GM21360 (cell line): ENCODE data around the gene GPR153.

ENCODE experiments used
- ATAC-seq: cut with Tn5 transposase; IDR thresholded peaks from one replicate; pipeline ENCODE4 v1.9.1; 2021; ENCODE audit warnings: mild to moderate bottlenecking, moderate library complexity; ENCODE audit not compliant: unreplicated experiment

GPR153 gene

DNA sequence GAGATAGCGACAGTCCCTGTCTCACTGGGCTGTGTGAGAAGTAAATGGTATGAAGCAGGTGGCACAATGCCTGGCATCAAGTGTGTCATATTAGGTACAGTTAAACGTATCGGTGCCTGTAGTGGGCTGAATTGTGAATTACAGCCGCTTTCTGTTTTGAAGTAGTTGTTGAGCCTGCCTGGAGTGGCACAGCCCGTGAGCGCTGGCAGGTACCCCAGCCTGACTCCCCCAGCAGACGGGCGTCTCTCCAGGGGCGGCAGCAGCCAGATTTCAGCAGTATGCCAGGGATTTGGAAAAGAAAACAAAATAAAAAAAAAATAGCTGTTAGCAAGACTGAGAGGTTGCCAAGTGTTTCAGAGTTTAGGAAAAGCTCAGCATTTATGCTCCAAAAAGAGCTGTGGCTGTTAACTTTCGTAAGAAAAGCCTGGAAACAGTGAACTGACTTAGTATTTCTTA, 26.6 kb upstream of the GPR153 start:
- ATAC-seq, result no peak

- ATAC-seq, result no peak
Observed at GRCh38 chr1:6287029-6287428, 26.1 kb upstream of the GPR153 start.

GRCh38 chr1:6286266-6286665, 25.4 kb upstream of the GPR153 start:
- no peak for ATAC-seq

DNA sequence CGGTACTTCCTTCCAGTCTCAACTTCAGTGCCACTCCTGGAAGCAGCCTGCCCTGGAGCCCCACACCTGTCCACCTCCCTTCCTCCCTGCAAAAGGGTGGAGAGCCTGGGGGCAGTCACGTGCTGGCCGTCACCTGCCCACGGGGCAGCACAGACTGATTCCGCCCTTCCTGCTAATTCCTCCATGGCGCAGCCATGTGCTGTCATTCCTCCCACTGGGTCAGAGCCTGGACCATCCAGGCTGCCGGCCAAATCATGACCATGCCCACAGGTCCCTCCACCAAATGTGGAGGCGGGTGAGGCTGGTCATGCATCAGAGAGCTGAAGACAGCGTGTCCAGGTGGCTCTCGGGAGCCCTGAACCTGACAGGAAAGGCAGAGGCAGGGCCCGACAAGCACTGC, 24.4 kb upstream of the GPR153 start:
- no peak for ATAC-seq

DNA sequence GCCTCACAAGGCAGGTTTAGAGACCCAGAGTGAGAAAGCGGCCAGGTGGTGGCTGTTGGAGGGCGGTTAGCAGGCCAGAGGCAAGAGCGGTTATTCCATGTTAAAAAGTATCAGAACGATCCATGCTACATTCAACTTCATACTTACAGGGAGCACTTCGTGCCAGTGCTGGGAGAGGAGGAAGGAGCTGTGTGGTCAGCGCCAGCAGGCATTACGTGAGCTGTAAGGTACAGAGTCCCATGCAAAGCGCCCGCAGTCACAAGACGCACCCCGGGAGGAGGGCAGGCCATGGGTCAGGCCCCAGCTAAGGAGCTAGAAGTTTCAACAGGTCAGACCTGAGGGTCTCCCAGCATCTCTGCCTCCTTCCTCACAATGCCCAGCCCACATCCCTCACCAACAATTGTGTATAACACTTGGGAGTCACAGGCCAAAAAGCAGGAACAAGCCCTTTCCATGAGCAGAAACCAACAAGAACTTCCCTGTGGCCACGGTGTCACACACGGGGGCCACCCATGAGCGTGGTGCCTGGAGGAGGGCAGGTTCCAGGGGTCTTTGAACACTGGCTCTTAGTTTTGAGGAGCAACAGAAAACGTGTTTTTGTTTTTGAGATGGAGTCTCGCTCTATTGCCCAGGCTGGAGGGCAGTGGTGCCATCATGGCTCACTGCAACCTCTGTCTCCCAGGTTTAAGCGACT, 21.8 kb upstream of the GPR153 start:
- no peak for ATAC-seq

GRCh38 chr1:6281511-6282402, 20.9 kb upstream of the GPR153 start:
- no peak for ATAC-seq

DNA sequence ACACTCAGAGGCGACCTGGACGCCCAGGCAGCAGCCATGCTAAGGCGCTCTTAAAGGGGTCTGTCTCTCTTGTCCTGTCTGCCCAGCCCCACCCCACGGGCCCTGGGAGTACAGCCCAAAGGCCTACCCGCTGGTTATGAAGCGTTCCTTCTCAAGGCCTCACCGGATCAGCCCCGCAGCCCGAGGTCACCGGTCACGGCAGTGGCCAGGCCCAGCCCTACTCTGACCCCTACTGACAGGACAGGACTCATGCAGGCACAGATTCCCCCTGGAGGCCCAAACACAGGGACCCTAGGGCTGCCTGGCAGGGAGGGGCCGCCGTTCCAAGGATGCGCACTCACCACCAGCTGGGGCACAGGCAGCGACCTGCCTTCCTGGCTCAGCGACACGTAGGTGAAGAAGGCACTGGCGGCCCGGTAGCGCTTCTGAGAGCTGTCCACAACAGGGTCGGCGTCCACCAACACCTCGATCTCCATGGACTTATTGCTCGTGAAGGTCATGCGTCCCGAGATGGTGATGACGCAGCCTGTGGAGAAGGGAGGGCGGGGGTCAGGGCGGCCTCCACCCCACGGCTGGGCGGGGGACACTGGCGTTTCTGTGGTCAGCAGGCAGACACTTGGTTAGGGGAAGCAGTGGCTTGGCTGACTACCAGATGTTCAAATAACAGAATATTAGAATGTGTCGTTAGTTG, 20.0 kb upstream of the GPR153 start:
- no peak for ATAC-seq

DNA sequence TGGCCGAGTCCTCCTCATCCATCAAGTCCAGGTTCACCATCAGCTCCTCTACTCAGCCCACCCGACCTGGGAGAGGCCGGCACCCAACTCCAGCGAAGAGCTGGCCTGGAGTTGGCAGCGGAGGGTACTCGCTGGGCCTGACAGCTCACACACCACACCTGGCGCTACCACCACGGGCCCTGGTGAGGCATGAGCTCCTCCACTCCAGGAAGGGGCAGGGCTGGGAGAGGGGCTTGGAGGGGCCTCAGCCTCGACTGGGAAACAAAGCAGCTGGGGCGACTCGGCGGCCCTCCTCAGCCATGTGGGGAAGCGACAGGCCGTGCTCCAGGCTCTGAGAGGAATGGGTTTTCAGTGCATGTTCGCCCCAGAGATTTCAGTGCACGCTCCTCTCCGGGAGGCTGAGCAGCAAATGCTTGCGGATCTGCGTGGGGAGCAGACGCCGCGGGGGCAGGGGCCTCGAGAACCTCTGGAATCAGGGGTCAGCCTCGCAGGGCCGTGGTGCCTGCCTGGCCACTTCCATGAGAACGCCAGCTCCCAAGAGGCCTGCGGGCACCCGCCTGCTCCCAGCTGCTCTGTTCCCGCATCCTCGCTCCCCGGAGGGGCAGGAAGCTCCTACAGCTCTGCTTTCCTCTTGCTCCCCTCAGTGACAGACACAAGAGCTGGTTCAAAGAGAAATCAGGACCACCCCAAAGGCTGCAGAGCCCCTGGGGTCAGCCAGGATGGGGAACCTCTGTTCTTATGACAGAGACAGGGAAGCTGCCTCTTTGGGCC, 18.9 kb upstream of the GPR153 start:
- no peak for ATAC-seq

DNA sequence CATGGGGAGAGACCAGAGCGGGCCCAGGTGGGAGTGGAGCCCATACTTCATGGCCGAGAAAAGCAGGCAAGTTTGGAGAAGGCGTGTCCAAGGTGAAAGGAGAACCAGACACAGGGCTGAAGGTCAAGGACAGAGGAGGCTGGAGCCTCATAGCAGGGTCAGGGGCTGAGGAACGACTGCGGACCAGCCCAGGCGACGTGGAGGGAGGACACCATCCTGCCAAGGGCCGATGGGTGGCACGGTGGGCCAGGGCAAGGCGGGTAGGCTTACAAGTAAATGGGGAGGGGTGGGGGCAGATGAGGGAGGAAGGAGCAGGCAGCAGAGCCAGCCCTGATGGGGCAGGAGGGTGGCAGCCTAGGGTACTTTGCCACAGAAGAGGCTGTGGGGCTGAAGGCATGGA, 18.2 kb upstream of the GPR153 start:
- ATAC-seq, result no peak

GRCh38 chr1:6278263-6278662, 17.4 kb upstream of the GPR153 start:
- no peak for ATAC-seq

GRCh38 chr1:6276811-6277555, 16.1 kb upstream of the GPR153 start:
- ATAC-seq, result no peak

DNA sequence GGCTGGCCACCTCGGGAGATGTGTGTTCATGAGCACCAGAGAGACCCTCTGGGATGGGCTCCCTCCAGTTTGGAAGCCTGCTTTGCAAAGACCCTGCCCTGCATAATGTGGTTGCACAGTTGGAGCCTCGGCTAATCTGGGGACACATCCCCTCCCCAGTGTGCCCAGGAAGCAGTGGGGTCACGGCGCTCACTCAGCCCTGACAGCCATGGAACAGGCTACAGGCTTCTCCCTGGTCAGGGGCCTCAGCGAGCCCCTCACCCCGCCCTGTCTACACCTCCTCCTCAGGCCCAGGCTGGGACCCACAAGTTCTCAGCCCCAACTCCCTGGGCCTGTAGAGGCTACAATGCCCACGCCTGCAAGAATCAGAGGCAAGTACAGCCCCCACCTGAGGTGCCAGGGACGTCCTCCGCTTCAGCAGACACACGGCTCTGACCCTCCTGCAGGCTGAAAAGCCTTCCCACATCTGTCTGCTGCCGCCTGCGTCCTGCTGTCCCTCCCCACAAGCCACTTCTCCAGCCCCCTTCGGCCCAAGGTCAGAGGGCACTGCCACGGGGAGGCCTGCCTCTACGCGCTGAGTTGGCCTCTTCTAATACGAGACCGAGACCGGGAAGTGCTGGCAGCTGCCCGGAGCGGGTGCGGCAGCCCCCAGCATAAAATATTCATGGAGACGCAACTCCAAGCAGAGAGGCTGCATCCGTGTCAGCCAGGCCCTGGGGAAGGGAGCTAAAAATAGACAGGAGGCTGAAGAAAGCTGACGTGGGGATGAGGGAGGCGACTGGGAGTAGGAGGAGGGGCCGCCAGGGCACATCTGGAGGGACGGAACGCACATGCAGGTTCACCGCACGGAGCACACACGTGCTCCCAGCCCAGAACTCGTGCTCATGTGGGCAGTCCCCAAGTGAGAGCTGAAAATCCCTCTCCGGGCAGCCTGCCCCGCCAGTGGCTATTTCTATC, 15.2 kb upstream of the GPR153 start:
- no peak for ATAC-seq

DNA sequence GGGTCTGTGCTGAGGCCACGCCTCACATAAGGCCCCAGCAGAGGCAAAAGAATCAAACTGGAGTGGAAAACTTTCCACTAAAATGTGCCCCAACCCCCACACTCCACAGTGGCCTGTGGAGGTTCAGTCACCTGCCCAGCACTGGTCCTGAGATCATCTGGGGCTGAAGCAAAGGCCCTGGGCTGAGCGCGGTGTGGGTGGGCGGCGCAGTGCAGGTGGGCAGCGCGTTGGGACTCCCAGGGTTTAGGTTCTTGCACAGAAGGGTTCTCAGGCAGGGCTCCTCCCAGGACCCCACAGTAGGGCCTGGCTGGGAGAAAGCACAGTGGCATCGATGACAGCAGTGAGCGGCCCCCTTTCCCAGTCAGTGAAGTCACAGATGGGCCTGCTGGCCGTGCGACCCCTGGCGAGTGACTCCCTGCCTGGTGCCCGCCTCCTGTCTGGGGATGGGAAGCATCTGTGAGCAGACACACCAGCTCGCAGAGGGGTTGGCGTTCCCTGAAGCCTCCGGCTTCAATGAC, 13.8 kb upstream of the GPR153 start:
- ATAC-seq, result no peak

- no peak for ATAC-seq
Observed at GRCh38 chr1:6274102-6274501, 13.2 kb upstream of the GPR153 start.

DNA sequence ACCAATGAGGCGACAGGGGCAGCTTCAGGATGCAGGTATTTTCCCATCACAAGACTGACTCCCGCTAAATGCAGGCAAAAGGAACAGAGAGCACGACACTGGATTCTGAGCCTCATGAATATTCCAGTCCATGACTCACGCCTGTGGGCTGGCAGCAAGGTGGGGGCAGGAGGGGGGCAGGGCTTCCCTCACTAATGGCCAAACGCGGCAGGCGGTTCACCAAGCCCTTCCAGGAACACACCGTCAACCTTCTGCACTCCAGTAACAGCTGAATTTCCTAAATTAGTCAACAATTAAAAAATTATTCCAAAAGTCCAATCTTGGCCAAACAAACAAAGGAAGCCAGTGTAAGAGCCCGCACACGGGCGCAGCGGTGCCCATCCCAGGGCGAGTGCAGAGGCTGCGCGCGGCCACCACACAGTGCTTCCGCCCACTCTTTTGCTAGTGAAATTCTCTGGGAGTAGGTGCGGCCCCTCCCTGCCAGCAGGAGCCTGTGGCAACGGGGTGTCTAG, 12.5 kb upstream of the GPR153 start:
- ATAC-seq, result no peak

GRCh38 chr1:6272868-6273267, 12.0 kb upstream of the GPR153 start:
- ATAC-seq, result no peak

DNA sequence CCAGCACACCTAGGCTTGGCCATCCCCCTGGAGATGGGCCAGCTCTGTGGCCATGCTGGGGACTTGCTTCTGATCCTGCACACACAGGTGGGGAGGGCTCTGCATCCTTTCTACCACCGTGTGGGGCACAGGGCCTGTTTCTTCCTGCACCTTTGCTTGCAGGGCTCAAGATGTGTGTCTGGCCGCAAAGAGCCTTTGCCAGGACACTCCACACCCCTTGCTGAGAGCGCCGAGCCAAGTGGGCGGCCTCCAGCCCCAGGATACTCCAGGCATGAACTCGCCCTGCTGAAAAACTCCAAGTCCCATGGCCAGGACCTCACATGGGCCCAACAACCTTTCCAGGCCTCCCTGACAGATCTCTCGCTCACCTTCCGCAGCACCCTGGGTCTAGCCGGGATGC, 11.6 kb upstream of the GPR153 start:
- no peak for ATAC-seq

- ATAC-seq, result no peak
Observed at GRCh38 chr1:6271554-6271953, 10.7 kb upstream of the GPR153 start.

DNA sequence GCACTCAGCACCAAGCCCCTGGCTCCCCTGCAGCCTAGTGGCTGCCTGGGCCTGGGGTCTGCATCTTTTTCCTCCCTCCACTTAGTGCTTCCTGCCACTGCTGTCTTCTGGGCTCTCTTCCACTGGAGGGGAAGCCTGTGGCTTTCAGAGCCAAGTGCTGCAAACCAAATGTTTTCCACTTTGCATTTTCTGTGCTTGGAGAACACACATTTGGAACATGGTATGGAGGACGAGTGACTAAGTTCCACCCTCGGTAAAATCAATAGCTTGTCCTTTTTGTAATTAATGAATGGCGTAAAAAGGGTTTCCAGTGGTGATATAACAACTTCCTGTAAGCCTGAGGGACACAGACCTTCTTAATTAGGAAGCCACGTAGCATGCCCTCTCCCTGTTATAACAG, 10.1 kb upstream of the GPR153 start:
- no peak for ATAC-seq
